ENCODE measurements around the gene DGCR6L.
"Not testable (repeated sequence)": the region's sequence is repeated elsewhere in the genome, so short reads cannot be mapped to it uniquely, and the experiment has no call there.

The DGCR6L gene

DNA sequence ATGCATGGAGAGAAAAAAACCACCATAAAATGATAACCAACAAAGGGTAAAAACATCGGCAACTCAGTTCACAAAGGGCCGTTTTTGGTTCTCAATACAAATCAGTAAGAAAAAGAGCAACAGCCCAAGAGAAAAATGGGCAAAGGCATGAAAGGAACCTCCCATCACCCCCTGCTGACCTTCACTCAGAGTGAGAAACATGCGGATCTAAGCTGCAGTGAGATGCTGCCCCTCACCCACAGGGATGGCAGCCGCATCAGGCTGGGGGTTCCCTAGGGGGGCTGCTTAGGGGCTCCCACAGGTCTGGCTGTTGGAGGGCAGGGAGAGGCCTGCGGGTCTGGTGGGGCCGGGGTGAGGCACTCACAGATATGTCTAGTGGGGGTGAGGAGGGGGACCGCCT, 44.5 kb downstream of the DGCR6L start:
- DNase-seq (ENCODE audit: low spot score) = not testable (repeated sequence)

DNA sequence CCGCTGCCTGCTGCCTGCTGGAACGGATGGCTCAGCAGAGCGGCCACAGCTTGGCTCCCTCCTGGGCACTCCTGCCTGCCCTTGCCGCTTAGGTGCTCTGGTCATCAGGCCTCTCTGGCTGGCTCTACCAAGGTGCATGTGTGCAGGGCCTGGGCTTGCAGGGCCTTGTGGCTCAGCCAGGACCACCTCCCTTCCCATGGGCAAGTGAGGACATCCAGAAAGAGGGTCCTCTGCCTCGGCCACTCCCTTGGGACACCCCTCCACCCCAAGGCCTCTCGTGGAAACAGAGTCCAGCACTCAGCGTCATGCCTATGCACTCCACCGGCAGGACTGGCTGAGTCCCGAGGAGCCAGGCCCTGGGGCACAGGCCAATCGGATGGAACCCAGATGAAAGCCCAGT, 45.5 kb downstream of the DGCR6L start:
- not testable (repeated sequence) for DNase-seq (ENCODE audit: low spot score)

DNA sequence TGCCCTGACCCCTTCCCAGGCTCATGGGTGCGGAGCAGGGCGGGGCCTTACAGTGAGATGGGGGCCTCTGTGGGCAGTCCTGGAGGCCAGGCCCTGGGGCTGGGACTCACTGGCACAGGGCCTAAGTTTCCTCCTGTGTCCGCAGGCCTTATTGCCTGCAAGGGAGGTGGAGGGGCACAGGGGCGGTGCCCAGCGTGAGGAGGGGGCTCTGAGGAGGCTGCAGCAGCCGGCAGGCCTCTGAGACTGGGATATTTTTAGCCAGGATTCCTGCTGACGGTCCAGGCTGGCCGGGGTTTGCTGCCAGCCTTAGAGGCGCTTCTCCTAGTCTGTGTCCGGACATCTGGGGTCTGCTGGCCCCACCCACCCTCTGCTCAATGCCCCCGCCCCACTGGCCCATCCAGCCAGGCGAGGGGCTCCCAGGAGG, 46.1 kb downstream of the DGCR6L start:
- DNase-seq (ENCODE audit: low spot score) = no peak

DNA sequence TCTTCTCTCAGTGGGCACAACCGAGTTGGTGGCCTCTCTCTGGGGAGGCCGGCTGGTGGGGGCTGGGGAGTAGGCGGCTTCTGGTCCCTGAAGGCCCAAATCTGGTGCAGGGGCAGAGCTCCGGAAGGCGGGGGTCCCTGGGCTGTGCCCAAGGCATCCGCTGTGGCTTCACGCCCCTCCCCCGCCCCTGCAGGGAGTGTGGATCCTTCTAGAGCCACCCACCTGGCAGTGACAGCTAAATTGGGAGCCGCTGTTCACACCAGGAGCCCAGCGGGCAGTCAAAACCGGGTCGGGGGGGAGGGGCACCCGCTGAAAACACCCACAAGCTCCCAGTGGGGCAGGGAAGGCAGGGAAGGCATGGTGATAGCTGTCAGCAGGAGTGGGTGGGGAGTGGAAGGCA, 47.2 kb downstream of the DGCR6L start:
- DNase-seq (ENCODE audit: low spot score) = no peak

DNA sequence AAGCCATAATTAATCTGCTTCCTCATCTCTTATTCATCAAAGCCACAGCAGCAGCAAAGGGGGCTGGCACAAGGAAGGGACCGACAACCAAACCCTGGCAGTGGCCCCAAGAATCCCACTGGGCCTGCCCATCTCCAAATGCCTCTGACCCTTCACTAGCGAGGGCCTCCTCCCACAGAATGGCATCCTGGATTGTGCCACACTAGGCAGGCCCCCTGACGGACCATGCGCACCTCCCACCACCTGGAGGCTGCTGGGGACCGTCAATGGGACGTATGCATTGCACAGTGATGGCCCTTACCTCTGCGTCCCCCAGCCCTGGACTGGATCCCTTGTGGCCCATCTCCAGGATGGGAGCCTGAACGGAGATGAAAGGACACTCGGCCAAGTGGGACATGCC, 47.7 kb downstream of the DGCR6L start:
- no peak for DNase-seq (ENCODE audit: low spot score)

DNA sequence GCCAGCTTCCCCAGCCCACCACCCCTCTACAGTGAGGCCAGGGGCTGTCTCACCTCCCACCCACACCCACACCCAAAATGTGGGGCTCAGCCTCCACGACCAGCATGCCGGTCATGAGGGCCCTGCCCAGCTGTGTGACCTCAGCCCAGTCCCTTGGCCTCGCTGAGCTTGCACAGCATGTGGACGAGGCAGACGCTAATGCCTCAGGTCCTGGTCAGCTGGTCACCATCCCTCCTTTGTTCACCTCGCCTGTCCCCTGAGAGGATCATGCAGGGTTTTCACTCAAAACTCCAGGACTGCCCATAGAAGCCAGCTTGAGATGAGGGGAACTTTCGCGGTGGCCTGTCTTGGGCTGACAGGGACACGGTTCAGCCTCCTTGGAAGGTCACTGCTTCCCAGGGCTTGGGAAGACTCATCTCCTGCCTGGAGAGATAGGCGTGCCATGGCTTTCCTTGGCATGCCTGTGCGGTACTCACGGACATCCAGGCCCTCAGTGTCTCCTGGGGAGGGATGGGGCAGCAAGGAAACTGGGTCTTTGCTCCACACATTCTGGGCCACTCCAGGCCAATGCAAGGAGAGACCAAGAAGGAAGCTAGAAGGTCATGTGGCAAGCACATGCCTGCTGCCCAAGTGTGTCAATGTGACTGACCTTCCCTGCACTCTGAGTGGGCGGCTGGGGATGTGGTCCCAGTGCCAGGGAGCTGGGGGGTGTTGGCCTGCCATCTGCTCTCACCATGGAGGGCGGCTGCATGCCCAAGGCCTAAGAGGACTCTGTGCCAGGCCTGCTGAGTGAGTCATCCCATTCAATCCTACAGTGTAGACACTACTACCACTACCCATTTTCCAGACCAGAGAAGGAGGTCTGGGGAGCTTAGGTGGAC, 48.5 kb downstream of the DGCR6L start:
- no peak for DNase-seq (ENCODE audit: low spot score)

DNA sequence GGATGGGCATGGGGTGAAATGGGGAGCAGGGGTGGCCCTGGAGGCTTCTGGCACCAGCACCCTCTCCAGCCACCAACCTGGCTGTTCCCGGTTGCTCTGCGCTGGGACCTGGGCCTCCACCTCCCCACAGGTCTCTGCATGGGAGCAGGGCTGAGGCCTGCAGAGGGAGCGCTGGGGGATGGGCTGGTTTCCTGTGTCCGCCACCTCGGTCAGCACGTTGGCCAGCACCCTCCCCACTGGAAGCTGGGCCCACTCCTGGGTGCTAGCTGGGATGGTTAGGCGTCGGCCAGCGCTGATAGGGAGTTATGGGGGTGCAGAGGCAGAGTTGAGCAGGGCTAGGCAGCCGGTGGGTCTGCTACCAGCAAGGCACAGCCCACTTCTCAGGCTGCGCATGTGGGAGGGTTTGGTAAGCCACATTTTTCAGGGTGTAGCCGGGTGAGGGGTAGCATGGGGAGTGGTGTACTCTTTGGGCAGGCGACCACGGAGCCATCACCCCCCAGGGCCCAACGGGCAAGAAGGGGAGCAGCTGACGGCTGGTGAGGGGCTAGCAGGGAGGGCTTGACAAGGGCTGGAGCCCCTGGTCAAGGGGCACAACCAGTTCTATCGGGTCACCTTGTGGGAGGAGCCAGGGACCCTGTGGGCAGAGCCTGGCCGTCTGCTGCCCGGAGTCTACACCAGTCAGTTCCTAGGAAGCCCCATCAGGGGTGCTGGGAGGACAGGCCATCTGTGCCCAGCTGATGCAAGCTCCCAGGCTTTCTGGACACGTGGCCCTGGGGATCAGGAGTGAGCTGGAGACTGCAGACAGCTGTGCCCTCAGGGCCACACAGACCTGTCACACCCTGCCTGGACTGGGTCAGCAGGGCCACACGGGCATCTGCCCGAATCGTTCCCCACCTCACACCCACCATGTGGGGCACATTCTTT, 49.4 kb downstream of the DGCR6L start:
- not testable (repeated sequence) for DNase-seq (ENCODE audit: low spot score)

DNA sequence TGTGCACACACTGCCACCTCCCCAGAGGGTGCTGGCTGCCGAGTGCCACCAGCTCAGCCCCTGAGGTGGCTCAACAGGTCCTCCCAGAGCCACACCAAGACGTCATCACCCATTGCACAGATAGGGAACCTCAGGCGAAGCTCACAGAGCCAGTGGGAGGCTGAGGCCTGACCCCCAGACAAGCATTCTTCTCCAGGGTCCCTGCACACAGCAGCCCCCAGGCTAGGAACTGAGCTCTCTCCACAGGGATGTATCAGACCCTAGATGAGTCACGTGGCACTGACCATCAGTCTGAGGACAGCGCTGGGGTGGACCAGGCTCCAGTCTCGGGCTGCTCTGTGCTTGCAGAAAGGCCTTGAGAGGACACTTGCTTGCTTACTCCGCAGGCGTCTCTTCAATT, 50.2 kb downstream of the DGCR6L start:
- DNase-seq (ENCODE audit: low spot score) = not testable (repeated sequence)

DNA sequence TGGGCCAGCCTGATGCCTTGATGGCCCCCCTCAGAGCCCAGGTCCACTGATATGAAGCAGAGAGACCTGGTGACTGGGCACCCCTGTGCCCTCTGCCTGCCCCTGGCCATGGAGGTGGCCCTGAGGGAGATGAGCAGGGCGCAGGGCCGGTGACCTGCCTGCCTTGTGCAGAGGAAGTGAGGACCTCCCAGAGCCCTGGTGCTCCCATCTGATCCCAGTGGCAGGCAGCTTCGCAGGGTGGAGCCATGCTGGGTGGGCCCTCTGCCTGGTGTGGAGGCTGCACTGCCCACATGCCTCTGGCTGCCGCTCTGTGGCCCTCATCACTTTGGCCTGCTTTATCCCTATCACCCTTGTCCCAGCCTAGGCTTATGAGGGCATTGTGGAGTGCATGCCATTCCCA, 50.7 kb downstream of the DGCR6L start:
- DNase-seq (ENCODE audit: low spot score) = not testable (repeated sequence)

DNA sequence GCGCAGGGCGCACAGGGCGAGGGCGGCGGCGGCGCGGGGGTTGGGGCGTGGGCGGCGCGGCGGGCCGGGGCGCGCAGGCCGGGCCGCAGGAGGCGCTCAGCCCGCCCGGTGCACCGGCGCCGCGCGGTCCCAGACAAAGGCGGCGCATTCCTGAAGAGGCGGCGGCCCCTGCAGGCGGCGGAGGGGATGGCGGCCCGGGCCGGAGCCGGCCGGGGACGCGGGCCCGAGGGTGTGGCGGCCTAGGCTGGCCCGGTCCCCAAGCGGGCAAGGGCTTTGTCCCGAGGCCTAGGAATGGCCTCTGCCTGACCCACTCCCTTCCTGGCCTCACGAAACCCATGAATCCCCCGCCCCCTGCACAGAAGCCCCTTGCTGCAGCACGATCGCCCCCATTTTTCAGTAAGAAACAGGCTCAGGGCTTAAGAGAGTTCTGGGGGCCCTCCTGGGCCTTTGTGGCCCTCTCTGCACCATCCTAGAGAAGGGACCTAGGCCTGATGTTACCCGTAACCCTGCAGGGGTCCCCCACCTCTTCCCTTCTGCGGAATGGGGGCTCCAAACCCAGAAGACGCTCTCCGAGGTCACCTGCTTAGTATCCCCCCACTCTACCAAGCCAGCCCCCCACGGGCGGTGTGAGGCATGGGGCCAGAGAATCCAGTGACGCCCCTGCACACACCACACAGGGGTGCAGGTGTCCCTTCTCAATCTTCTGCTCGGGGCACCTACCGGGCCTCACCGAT, 51.4 kb downstream of the DGCR6L start, which contains the start of gene RTN4R:
Gene RTN4R, minus strand, starts transcription at position 40 of the 734 bp plus-strand sequence. CDS start 226 bp downstream, outside the sequence.
- DNase-seq (ENCODE audit: low spot score) = peak; percentile 80

DNA sequence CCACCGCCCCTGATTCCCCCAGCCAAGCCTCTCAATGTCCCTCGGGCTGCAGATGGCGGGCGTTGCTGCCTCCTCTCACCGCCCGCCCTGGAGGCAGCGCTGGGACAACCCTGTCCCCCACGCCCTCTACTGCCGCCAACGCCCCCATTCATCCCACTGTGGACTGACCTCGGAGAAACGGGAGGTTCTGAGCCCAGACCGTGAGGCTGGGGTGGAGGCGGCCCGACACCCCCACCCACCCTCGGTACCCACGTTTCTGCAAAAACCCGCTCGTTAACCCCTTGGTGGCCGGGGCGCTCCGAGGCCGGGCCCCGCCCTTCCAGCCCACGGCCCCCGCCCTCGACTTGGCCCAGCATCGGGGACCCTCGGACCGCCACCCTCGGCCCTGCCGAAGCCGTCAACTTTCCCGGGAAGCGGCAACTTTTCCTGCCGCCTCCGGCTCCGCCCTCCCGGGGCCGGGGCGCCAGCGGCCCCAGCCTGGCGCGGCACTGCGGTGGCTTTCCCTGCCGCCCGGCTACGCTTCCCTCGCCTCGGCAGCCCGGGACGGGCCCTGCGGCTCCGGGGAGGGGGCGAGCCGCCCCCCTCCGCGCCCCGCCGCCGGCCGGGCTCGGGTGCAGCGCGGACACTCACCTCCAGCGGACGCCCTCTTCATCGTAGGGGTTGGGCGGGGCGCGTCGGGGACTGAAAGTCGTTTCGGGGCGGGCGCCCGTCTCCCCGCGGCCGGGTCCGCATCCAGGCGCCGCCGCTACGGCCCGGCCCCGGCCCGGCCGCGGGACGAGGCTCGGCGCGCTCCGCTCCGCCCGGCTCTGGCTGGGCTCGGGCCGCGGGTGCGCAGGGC, 52.2 kb downstream of the DGCR6L start:
- DNase-seq (ENCODE audit: low spot score) = no peak

DNA sequence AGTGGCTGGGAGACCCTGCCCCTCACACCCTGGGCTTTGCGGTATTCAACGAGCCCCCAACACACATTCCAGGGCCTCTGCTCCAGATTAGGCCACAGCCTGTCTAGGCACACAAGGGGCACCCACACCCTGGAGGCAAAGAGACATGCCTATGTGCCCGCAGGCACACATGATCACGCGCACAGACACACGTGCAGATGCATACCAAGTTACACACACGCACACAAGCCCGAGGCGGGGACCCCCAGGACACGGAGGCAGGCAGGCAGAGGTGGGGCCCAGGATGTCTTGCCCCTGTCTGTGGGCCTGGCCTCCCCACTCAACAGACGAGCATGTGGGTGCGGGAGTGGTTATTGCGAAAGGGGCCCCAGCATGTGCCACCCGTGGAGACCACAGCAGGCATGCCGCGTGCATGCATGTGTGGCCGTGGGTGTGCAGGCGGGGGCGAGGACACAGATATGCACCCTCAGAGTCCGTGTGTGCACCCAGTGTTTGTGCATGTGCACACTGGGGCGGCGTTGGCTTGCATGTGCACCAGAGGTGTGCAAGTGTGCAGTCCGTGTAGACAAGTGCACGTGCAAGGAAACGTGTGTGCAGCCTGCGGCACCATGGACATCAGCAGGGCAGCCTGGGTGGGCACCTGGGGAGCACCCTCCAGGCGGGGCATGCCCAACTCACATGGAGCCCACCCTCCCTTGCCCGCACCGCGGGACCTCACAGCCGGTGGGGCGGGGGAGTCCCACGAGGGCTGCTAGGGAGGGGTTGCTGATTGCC, 53.0 kb downstream of the DGCR6L start:
- not testable (repeated sequence) for DNase-seq (ENCODE audit: low spot score)

DNA sequence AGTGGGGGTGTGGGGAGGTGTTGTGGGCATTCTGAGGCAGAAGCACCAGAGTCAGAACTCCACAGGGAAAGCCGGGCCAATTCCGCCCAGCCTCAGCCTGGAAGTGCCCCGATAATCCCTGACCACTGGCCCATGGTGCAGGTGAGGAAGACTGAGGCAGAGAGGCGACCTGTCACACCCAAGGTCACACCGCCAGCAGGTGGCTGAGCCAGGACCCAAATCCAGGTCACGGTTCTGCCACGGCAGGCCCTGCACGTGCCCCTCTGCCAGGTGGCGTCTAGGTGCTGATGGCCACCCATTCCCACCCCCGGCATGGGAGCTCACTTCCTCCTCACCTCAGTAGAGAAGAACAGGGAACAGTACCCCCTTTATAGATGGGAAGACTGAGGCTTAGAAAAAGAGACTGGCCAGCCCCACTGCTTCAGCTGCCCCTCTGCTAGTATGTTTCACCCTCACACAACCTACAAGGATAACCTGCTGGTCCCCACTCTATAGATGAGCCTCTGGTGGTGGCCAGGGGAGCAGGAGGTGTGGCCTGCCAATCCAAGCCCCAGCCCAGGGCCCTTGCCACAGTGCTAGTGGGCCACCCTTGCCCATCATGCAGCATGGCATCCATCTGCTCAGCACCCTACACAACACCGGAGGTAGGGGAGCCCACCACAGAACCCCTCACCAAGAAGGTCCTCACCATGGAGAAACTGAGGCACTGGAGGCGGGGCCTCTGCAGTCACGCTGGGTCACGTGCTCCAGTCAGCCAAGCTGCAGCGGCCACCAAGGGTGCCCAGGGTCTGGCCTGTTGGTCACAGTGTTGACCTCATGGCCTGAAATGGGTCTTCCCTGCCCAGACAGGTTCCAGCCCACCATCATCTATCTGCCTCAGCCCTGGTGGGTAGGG, 53.8 kb downstream of the DGCR6L start:
- DNase-seq (ENCODE audit: low spot score) = not testable (repeated sequence)

DNA sequence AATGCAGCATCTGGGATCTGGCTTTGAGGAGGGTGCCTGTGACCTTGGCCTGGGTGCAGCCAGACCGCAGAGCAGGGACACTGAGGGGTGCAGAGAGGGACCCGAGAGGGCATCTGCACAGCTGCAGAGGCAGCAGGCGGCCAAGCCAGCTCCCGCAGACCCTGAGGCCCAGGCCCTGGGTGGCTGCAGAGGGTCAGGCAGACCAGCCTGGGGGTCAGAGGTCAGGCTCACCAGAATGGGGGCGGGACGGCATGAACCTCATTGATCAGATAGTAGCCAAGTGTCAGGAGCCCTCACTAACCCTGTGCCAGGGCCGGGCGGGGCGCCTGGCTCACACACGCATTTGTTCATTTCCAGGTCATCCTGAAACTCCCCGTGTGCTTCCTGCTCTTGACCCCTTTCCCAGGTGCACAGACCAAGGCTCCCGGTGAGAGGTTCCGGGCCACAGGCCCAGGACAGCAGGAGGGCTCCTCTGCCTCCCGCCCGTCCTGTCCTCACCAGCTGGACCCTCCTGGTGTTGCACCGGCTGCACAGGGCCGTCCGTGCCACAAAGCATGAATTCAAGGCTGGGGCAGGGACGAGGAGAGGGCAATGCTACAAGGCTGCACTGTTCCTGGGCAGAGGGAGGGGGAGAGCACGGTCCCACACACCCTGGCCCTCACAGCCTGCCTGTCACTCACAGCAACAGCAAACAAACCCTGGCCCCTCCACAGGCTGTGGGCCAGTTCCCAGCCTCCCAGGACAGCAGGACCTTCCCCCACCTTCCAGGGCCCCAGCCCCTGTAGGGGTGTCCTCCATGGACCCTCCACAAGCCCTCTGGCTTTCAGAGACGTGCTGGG, 55.0 kb downstream of the DGCR6L start:
- DNase-seq (ENCODE audit: low spot score) = no peak

All from left forelimb (tissue), 1 donor.